GM23248 (cell line): ENCODE measurements around the gene ZNF536. TPM values are rescaled to one million over a fixed set of nuclear protein-coding genes. Genes with fewer than 3 reads are reported as not detected.
"Not testable (repeated sequence)": the region's sequence is repeated elsewhere in the genome, so short reads cannot be mapped to it uniquely, and the experiment has no call there.

Experiments used
- DNase-seq: peaks from one replicate; pipeline ENCODE4 v3.0.0-alpha.2; 2015
- H2AFZ ChIP-seq: fragments of 200-600 bp; sonication (generic); 2 replicates; pipeline ENCODE4 v1.6.1; 2016; ENCODE audit warnings: antibody characterized with exemption
- H3F3A ChIP-seq: fragments of 200-600 bp; sonication (generic); 2 replicates; pipeline ENCODE4 v1.6.1; 2016; ENCODE audit warnings: mild to moderate bottlenecking, antibody characterized with exemption, mixed run types; ENCODE audit not compliant: insufficient read depth
- H3K27ac ChIP-seq: fragments of 200-600 bp; sonication (generic); 2 replicates; pipeline ENCODE4 v1.5.1; 2016; ENCODE audit warnings: mild to moderate bottlenecking
- H3K27me3 ChIP-seq: fragments of 200-600 bp; sonication (generic); replicated peaks from 2 replicates; pipeline ENCODE4 v1.6.1; 2016; ENCODE audit warnings: mild to moderate bottlenecking; ENCODE audit not compliant: insufficient read depth
- H3K36me3 ChIP-seq: fragments of 200-600 bp; sonication (generic); 2 replicates; pipeline ENCODE4 v1.6.1; 2016; ENCODE audit warnings: low read depth, mild to moderate bottlenecking
- H3K4me1 ChIP-seq: fragments of 200-600 bp; sonication (generic); 2 replicates; pipeline ENCODE4 v1.6.1; 2016; ENCODE audit warnings: mild to moderate bottlenecking; ENCODE audit not compliant: insufficient read depth
- H3K4me2 ChIP-seq: fragments of 200-600 bp; sonication (generic); one replicate; pipeline ENCODE4 v1.6.1; 2016; ENCODE audit warnings: mild to moderate bottlenecking; ENCODE audit not compliant: unreplicated experiment
- H3K4me3 ChIP-seq: fragments of 200-600 bp; sonication (generic); 2 replicates; pipeline ENCODE4 v1.5.1; 2016; ENCODE audit warnings: mild to moderate bottlenecking
- H3K79me2 ChIP-seq: fragments of 200-600 bp; sonication (generic); 2 replicates; pipeline ENCODE4 v1.6.1; 2016; ENCODE audit warnings: mild to moderate bottlenecking; ENCODE audit not compliant: insufficient read depth
- H3K9ac ChIP-seq: fragments of 200-600 bp; sonication (generic); 2 replicates; pipeline ENCODE4 v1.6.1; 2016; ENCODE audit warnings: mild to moderate bottlenecking
- H3K9me2 ChIP-seq: fragments of 200-600 bp; sonication (generic); 2 replicates; pipeline ENCODE4 v1.6.1; 2016; ENCODE audit warnings: mixed run types, mild to moderate bottlenecking, moderate library complexity; ENCODE audit not compliant: insufficient read depth
- H3K9me3 ChIP-seq: fragments of 200-600 bp; sonication (generic); one replicate; pipeline ENCODE4 v1.6.1; 2017; ENCODE audit warnings: low read depth
- H4K20me1 ChIP-seq: fragments of 200-600 bp; sonication (generic); 2 replicates; pipeline ENCODE4 v1.6.0; 2016; ENCODE audit not compliant: insufficient read depth
- EZH2 ChIP-seq: fragments of 200-600 bp; sonication (generic); IDR thresholded peaks from 2 replicates; pipeline ENCODE4 v1.6.1; 2018; ENCODE audit warnings: antibody characterized with exemption, mild to moderate bottlenecking; ENCODE audit not compliant: insufficient read depth, poor library complexity, severe bottlenecking
- EZH2phosphoT487 ChIP-seq: fragments of 200-600 bp; sonication (generic); IDR thresholded peaks from 2 replicates; pipeline ENCODE4 v1.6.1; 2018; ENCODE audit warnings: antibody characterized with exemption, moderate library complexity, mild to moderate bottlenecking, low read depth; ENCODE audit not compliant: insufficient read depth
- WGBS, 2 experiments: methylation state at CpG; one replicate each; pipeline ENCODE4 v1.1.6; 2015 to 2017; ENCODE audit warnings: low lambda C conversion rate in 2 of 2, low coverage in 1 of 2; ENCODE audit errors: missing lambda C conversion rate in 2 of 2; 5-methylcytosine and 5-hydroxymethylcytosine counted together
- in situ Hi-C: fragments of 300-500 bp; cut with MboI; formaldehyde crosslinking; loops from 2 replicates; pipeline ENCODE4 v1.15.0; 2020
- polyA plus RNA-seq: library from polyadenylated mRNA; unstranded; fragments of >200 nt; fragmentation: Nextera tagmentation; extraction: Ambion mirVana; gene quantifications from 2 replicates; pipeline ENCODE4 v1.2.1, GENCODE V29; 2016
- total RNA-seq: library from RNA; depleted of rRNA; stranded (reverse); fragments of >200 nt; shearing (Covaris generic); gene quantifications from 2 replicates; pipeline ENCODE4 v1.2.3, GENCODE V29; 2014

ZNF536 gene
- total and polyA plus RNA-seq, 2 experiments from 2014 or later, result 0.35 to 0.43 TPM

DNA sequence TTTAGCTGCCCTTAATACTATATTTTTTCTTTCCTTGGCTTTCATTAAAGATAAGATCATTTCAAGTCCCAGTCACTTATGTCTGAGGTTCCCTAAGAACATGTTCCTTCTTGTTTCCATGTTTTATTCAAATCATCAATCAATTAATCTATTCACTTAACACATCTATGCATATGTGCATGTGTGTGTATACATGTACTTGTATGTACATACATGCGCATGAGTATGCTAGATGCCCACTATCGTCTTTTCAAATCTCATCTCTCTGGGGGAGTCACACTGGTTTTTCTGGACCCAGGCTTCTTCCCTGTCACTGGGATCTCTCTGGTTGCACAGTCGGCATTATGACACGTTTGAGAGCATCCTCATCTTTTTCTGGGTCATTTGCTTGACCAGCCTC, 108.9 kb downstream of the ZNF536 start:
- Histone ChIP-seq H3K36me3 (no peaks in the 10 kb centered on the region), H3K9me3 (no peaks in the 10 kb centered on the region), H3K79me2 (no peaks in the 10 kb centered on the region), H4K20me1 (no peaks in the 10 kb centered on the region), H3K27ac (no peak overlapping the region), H3K9me2 (no peaks in the 10 kb centered on the region), H3K9ac (no peak overlapping the region), H2AFZ (no peak overlapping the region), H3K4me2 (no peak overlapping the region), H3K4me3 (no peak overlapping the region), H3K4me1 (no peaks in the 10 kb centered on the region), H3F3A (no peaks in the 10 kb centered on the region), H3K27me3 (no peaks in the 10 kb centered on the region)
- DNase-seq, result no peak
- in situ Hi-C loops, result no loop called here
- WGBS, 2 experiments, result 90% methylated on average over 4 of the region's 4 CpGs
- TF ChIP-seq EZH2phosphoT487, result no peak
- TF ChIP-seq EZH2, result no peak

DNA sequence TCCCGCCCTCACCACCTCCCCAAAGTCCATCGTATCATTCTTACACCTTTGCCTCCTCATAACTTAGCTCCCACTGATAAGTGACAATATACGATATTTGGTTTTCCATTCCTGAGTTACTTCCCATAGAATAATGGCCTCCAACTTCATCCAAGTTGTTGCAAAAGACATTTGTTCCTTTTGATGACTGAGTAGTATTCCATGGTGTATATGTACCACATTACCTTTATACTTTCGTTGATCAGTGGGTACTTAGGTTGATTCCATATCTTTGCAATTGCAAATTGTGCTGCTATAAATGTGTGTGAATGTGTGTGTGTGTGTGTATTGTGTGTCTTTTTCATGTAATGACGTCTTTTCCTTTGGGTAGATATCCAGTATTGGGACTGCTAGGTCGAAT, 109.6 kb downstream of the ZNF536 start:
- H3K9me3 ChIP-seq, result no peaks in the 10 kb centered on the region
- H3K27me3 ChIP-seq, result no peaks in the 10 kb centered on the region
- no peak overlapping the region for H3K9ac ChIP-seq
- no peak overlapping the region for H2AFZ ChIP-seq
- no peaks in the 10 kb centered on the region for H3F3A ChIP-seq
- H3K4me3 ChIP-seq, result no peak overlapping the region
- no peaks in the 10 kb centered on the region for H3K9me2 ChIP-seq
- TF ChIP-seq EZH2phosphoT487, result no peak
- TF ChIP-seq EZH2, result no peak
- no peaks in the 10 kb centered on the region for H3K36me3 ChIP-seq
- H3K4me2 ChIP-seq, result no peak overlapping the region
- no peaks in the 10 kb centered on the region for H3K4me1 ChIP-seq
- no peak for DNase-seq
- no peaks in the 10 kb centered on the region for H4K20me1 ChIP-seq
- in situ Hi-C loops, result no loop called here
- no peaks in the 10 kb centered on the region for H3K79me2 ChIP-seq
- 67 to 71% methylated on average over 6 of the region's 6 CpGs for WGBS, 2 experiments
- H3K27ac ChIP-seq, result no peak overlapping the region

DNA sequence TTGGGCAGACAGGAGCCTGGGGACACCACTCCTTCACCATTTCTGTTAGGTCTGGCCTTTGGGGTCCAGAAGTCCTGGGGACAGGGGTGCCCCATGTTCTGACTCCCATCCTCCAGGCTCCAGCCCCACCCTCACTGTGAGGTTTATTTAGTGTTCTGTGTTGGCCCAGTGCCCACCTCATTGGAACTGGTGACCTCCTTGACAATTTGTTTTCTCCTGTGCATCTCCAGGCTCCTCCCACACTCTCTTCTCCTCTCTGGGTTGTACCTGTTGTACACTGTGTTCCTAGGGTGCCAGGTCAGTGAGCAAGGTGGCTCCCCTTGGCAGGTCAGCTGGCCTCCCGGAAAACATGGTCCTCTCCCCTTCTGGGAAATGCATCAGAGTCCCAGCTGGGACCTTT, 110.8 kb downstream of the ZNF536 start:
- DNase-seq, result no peak
- no peaks in the 10 kb centered on the region for H3F3A ChIP-seq
- in situ Hi-C loops, result no loop called here
- H3K4me2 ChIP-seq, result no peak overlapping the region
- H3K27ac ChIP-seq, result no peak overlapping the region
- no peaks in the 10 kb centered on the region for H3K36me3 ChIP-seq
- no peak overlapping the region for H3K9ac ChIP-seq
- no peaks in the 10 kb centered on the region for H3K79me2 ChIP-seq
- TF ChIP-seq EZH2 (no peak), EZH2phosphoT487 (no peak)
- WGBS, 2 experiments, result 71 to 78% methylated on average over 1 of the region's 1 CpG
- H3K9me3 ChIP-seq, result no peaks in the 10 kb centered on the region
- no peak overlapping the region for H2AFZ ChIP-seq
- no peaks in the 10 kb centered on the region for H3K4me1 ChIP-seq
- no peaks in the 10 kb centered on the region for H3K9me2 ChIP-seq
- no peaks in the 10 kb centered on the region for H3K27me3 ChIP-seq
- H4K20me1 ChIP-seq, result no peaks in the 10 kb centered on the region
- H3K4me3 ChIP-seq, result no peak overlapping the region

DNA sequence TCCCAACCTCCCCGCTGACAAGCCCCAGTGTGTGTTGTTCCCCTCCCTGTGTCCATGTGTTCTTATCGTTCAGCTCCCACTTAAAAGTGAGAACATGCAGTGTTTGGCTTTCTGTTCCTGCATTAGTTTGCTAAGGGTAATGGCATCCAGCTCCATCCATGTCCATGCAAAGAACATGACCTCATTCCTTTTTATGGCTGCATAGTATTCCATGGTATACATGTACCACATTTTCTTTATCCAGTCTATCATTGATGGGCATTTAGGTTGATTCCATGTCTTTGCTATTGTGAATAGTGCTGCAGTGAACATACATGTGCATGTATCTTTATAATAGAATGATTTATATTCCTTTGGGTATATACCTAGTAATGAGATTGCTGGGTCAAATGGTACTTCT, 114.1 kb downstream of the ZNF536 start:
- H3K9me2 ChIP-seq, H3K27ac ChIP-seq, H3K4me2 ChIP-seq, H3K9ac ChIP-seq, H3K9me3 ChIP-seq, H3K4me3 ChIP-seq, H3K27me3 ChIP-seq, H3K79me2 ChIP-seq, H3F3A ChIP-seq, DNase-seq, H2AFZ ChIP-seq, H3K36me3 ChIP-seq, H4K20me1 ChIP-seq, H3K4me1 ChIP-seq, in situ Hi-C loops: not testable (repeated sequence)
- WGBS, 2 experiments, result 88 to 93% methylated on average over 2 of the region's 2 CpGs

DNA sequence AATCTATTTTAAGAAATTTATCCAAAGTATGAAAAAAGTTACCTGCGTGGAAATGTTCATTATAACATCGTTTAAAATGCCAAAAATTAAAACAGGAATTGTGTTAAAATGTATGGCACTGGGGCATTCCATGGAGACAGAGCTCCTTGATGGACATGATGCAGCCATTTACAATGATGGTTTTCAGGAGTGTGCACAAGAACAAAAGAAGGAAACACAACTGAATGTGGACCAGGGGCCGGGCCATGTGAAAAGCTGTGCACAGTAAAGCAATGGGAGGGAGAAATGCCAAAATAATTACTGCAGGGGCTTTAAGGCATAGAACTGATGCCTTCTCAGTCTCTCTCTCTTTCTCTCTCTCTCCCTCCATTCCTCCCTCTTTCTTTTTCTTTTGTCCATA, 115.0 kb downstream of the ZNF536 start:
- Histone ChIP-seq H3K27ac (no peak overlapping the region), H3K9me3 (no peaks in the 10 kb centered on the region), H3F3A (no peaks in the 10 kb centered on the region), H2AFZ (no peak overlapping the region), H3K4me2 (no peak overlapping the region), H3K4me3 (no peak overlapping the region), H3K27me3 (no peaks in the 10 kb centered on the region), H3K9me2 (no peaks in the 10 kb centered on the region), H3K9ac (no peak overlapping the region), H3K36me3 (no peaks in the 10 kb centered on the region), H3K4me1 (no peaks in the 10 kb centered on the region), H4K20me1 (no peaks in the 10 kb centered on the region), H3K79me2 (no peaks in the 10 kb centered on the region)
- WGBS, 2 experiments, result 76 to 79% methylated on average over 3 of the region's 3 CpGs
- DNase-seq, result no peak
- in situ Hi-C loops, result no loop called here
- TF ChIP-seq EZH2 (no peak), EZH2phosphoT487 (no peak)
